WTC11 (cell line): ENCODE data around the gene CORO7. TPM values are rescaled to one million over a fixed set of nuclear protein-coding genes. Genes with fewer than 3 reads are reported as not detected.
A peak's percentile ranks its signal among the peaks of the same experiment; 100 is the strongest.

ENCODE experiments used
- AR ChIP-seq: fragments of 250-450 bp; sonication (Bioruptor Pico); IDR thresholded peaks from 2 replicates; pipeline ENCODE4 v1.9.0; 2021; ENCODE audit warnings: mild to moderate bottlenecking
- ARID4B ChIP-seq: sonication (generic); formaldehyde crosslinking; IDR thresholded peaks from 2 replicates; pipeline ENCODE4 v1.8.0; 2023; ENCODE audit warnings: missing genetic modification reagents, mild to moderate bottlenecking, borderline replicate concordance
- ATF2 ChIP-seq: sonication (generic); formaldehyde crosslinking; IDR thresholded peaks from 2 replicates; pipeline ENCODE4 v1.8.1; 2022; ENCODE audit warnings: low read depth, missing genetic modification reagents, borderline replicate concordance
- CBFB ChIP-seq: sonication (generic); formaldehyde crosslinking; IDR thresholded peaks from 2 replicates; pipeline ENCODE4 v1.8.1; 2022; ENCODE audit warnings: mild to moderate bottlenecking, low read depth, missing genetic modification reagents
- ELF4 ChIP-seq: sonication (generic); formaldehyde crosslinking; IDR thresholded peaks from 2 replicates; pipeline ENCODE4 v1.8.1; 2022; ENCODE audit warnings: low read depth, mild to moderate bottlenecking, moderate library complexity, missing genetic modification reagents
- FOXP1 ChIP-seq: sonication (generic); formaldehyde crosslinking; IDR thresholded peaks from 2 replicates; pipeline ENCODE4 v1.8.0; 2022; ENCODE audit warnings: missing genetic modification reagents, mild to moderate bottlenecking, moderate library complexity, borderline replicate concordance
- GTF2I ChIP-seq: fragments of 250-450 bp; sonication (Bioruptor Pico); conservative IDR thresholded peaks from 2 replicates; pipeline ENCODE4 v1.4.0; 2021; ENCODE audit warnings: mild to moderate bottlenecking
- HMGXB4 ChIP-seq: sonication (generic); formaldehyde crosslinking; IDR thresholded peaks from 2 replicates; pipeline ENCODE4 v1.8.1; 2023; ENCODE audit warnings: mild to moderate bottlenecking, moderate library complexity, missing genetic modification reagents
- JAZF1 ChIP-seq: fragments of 250-450 bp; sonication (Bioruptor Pico); IDR thresholded peaks from 2 replicates; pipeline ENCODE4 v1.9.0; 2021; ENCODE audit warnings: moderate library complexity, mild to moderate bottlenecking, inconsistent platforms
- JUN ChIP-seq: sonication (generic); formaldehyde crosslinking; IDR thresholded peaks from 2 replicates; pipeline ENCODE4 v1.8.0; 2023; ENCODE audit warnings: mild to moderate bottlenecking, missing genetic modification reagents
- MAX ChIP-seq: sonication (generic); formaldehyde crosslinking; IDR thresholded peaks from 2 replicates; pipeline ENCODE4 v1.8.0; 2022; ENCODE audit warnings: mild to moderate bottlenecking, missing genetic modification reagents
- NR3C1 ChIP-seq: sonication (generic); formaldehyde crosslinking; conservative IDR thresholded peaks from 2 replicates; pipeline ENCODE4 v1.8.1; 2023; ENCODE audit warnings: low read depth, mild to moderate bottlenecking, missing genetic modification reagents
- OVOL2 ChIP-seq: fragments of 250-450 bp; sonication (Bioruptor Pico); IDR thresholded peaks from 2 replicates; pipeline ENCODE4 v1.9.0; 2021; ENCODE audit warnings: mild to moderate bottlenecking, borderline replicate concordance
- RELA ChIP-seq: sonication (generic); formaldehyde crosslinking; IDR thresholded peaks from 2 replicates; pipeline ENCODE4 v1.8.1; 2022; ENCODE audit warnings: missing genetic modification reagents, mild to moderate bottlenecking, borderline replicate concordance
- RORB ChIP-seq: fragments of 250-450 bp; sonication (Bioruptor Pico); IDR thresholded peaks from 2 replicates; pipeline ENCODE4 v1.9.0; 2021; ENCODE audit warnings: mild to moderate bottlenecking
- SP1 ChIP-seq: sonication (generic); formaldehyde crosslinking; conservative IDR thresholded peaks from 2 replicates; pipeline ENCODE4 v1.8.1; 2022; ENCODE audit warnings: missing genetic modification reagents
- TCF7 ChIP-seq: sonication (generic); formaldehyde crosslinking; IDR thresholded peaks from 2 replicates; pipeline ENCODE4 v1.8.0; 2022; ENCODE audit warnings: mild to moderate bottlenecking, low read depth, missing genetic modification reagents, moderate library complexity
- TEAD4 ChIP-seq: sonication (generic); formaldehyde crosslinking; IDR thresholded peaks from 2 replicates; pipeline ENCODE4 v1.8.0; 2022; ENCODE audit warnings: mild to moderate bottlenecking, missing genetic modification reagents
- TP53 ChIP-seq: sonication (generic); formaldehyde crosslinking; IDR thresholded peaks from 2 replicates; pipeline ENCODE4 v1.8.1; 2023; ENCODE audit warnings: mild to moderate bottlenecking, missing genetic modification reagents
- USF2 ChIP-seq: sonication (generic); formaldehyde crosslinking; IDR thresholded peaks from 2 replicates; pipeline ENCODE4 v1.8.1; 2023; ENCODE audit warnings: mild to moderate bottlenecking, missing genetic modification reagents, moderate library complexity
- ZMAT4 ChIP-seq: fragments of 250-450 bp; sonication (Bioruptor Pico); IDR thresholded peaks from 2 replicates; pipeline ENCODE4 v1.9.0; 2021; ENCODE audit warnings: mild to moderate bottlenecking
- ZNF232 ChIP-seq: sonication (generic); formaldehyde crosslinking; IDR thresholded peaks from 2 replicates; pipeline ENCODE4 v1.8.0; 2022; ENCODE audit warnings: mild to moderate bottlenecking, missing genetic modification reagents
- ZNF263 ChIP-seq: sonication (generic); formaldehyde crosslinking; IDR thresholded peaks from 2 replicates; pipeline ENCODE4 v1.8.1; 2022; ENCODE audit warnings: low read depth, mild to moderate bottlenecking, moderate library complexity, missing genetic modification reagents
- ZNF317 ChIP-seq: sonication (generic); formaldehyde crosslinking; IDR thresholded peaks from 2 replicates; pipeline ENCODE4 v1.8.1; 2023; ENCODE audit warnings: low read depth, mild to moderate bottlenecking, moderate library complexity, missing genetic modification reagents, borderline replicate concordance
- ZNF396 ChIP-seq: fragments of 250-450 bp; sonication (Bioruptor Pico); IDR thresholded peaks from 2 replicates; pipeline ENCODE4 v1.8.0; 2021; ENCODE audit warnings: mild to moderate bottlenecking, moderate library complexity, borderline replicate concordance
- ZNF423 ChIP-seq: fragments of 250-450 bp; sonication (Bioruptor Pico); IDR thresholded peaks from 2 replicates; pipeline ENCODE4 v2.1.2; 2022; ENCODE audit warnings: mild to moderate bottlenecking, moderate library complexity
- ZNF671 ChIP-seq: fragments of 250-450 bp; sonication (Bioruptor Pico); IDR thresholded peaks from 2 replicates; pipeline ENCODE4 v1.8.0; 2021; ENCODE audit warnings: mild to moderate bottlenecking
- total RNA-seq: library from RNA; stranded (reverse); gene quantifications from 3 replicates; pipeline ENCODE4 v1.2.3, GENCODE V29; 2021

Gene CORO7
- total RNA-seq, 1 experiment from 2014 or later, result 45.5 TPM

- TF ChIP-seq ZNF263, result no peak
- no peak for TF ChIP-seq ZNF317 (CRISPR knock-in tag)
- TF ChIP-seq GTF2I, result no peak
- TF ChIP-seq ZNF232 (CRISPR knock-in tag), result peak; percentile 69; the same call in 1 of the 2 replicates
- TF ChIP-seq CBFB (CRISPR knock-in tag), result no peak
- no peak for TF ChIP-seq JAZF1
- TF ChIP-seq ZNF671 (CRISPR knock-in tag), result no peak
- no peak for TF ChIP-seq ZNF396
- no peak for TF ChIP-seq JUN (CRISPR knock-in tag)
- TF ChIP-seq NR3C1 (CRISPR knock-in tag), result no peak
- TF ChIP-seq ARID4B (CRISPR knock-in tag), result no peak
- TF ChIP-seq SP1 (CRISPR knock-in tag), result no peak
- TF ChIP-seq RORB (CRISPR knock-in tag), result no peak
- TF ChIP-seq TEAD4 (CRISPR knock-in tag), result 0 out of 2 replicates have a peak, but pooled peaks have one; percentile 17
- TF ChIP-seq TCF7, result no peak
- TF ChIP-seq MAX (CRISPR knock-in tag), result no peak
- TF ChIP-seq RELA (CRISPR knock-in tag), result no peak
- TF ChIP-seq ATF2 (CRISPR knock-in tag), result no peak
- TF ChIP-seq FOXP1 (CRISPR knock-in tag), result peak; percentile 82; the same call in 1 of the 2 replicates
- no peak for TF ChIP-seq OVOL2 (CRISPR knock-in tag)
- no peak for TF ChIP-seq TP53 (CRISPR knock-in tag)
- no peak for TF ChIP-seq ZMAT4 (CRISPR knock-in tag)
- no peak for TF ChIP-seq ZNF423 (CRISPR knock-in tag)
- TF ChIP-seq AR, result no peak
- 0 out of 2 replicates have a peak, but pooled peaks have one; percentile 2 for TF ChIP-seq USF2 (CRISPR knock-in tag)
- TF ChIP-seq ELF4 (CRISPR knock-in tag), result no peak
- peak; percentile 53; the same call in 1 of the 2 replicates for TF ChIP-seq HMGXB4
Measured at GRCh38 chr16:4426021-4426684, 9.8 kb upstream of the CORO7 start (continued).
